B cell (primary cell): ENCODE results near the gene KCNF1. TPM values are rescaled to one million over a fixed set of nuclear protein-coding genes. Genes with fewer than 3 reads are reported as not detected.

Experiments used
- ATAC-seq: fragments of 200-7000 bp; cut with Tn5 transposase; one replicate; pipeline ENCODE4 v1.10.0; 2021; ENCODE audit warnings: low read depth, mild to moderate bottlenecking, moderate number of reproducible peaks, moderate library complexity
- CTCF ChIA-PET: fragments of 350-600 bp; sonication (Branson Sonifier 250); formaldehyde crosslinking; loops from one replicate; lab custom pipeline; 2021; ENCODE audit warnings: antibody characterized with exemption, inconsistent platforms; lab: Charles Lee
- POLR2A ChIA-PET: fragments of 350-600 bp; sonication (Branson Sonifier 250); formaldehyde crosslinking; loops from one replicate; lab custom pipeline; 2021; ENCODE audit warnings: antibody characterized with exemption; lab: Charles Lee
- DNase-seq: peaks from one replicate; pipeline ENCODE4 v3.0.0; 2013
- H2AFZ ChIP-seq: 2 replicates; pipeline ENCODE4 v1.6.1; 2012; ENCODE audit warnings: mild to moderate bottlenecking, low read depth, low read length; ENCODE audit not compliant: insufficient read depth, poor library complexity, severe bottlenecking
- H3K27ac ChIP-seq, 2 donors: 1 replicate in 1 of 2; 2 replicates in 1 of 2; pipeline ENCODE4 v1.5.1; 2012 to 2013; ENCODE audit warnings: low read length in 2 of 2, mild to moderate bottlenecking in 2 of 2, moderate library complexity in 1 of 2
- H3K27me3 ChIP-seq, 4 experiments: fragments of 200-600 bp in 1 of 4; sonication (generic) in 1 of 4; replicated peaks in 1 of 4; 1 replicate in 2 of 4; 2 replicates in 2 of 4; pipeline versions ENCODE4 v1.6.1 to v1.7.0; 2013 to 2016; ENCODE audit warnings: low read length in 3 of 4, mild to moderate bottlenecking in 2 of 4, mixed read lengths in 1 of 4, moderate library complexity in 1 of 4; ENCODE audit not compliant: insufficient read depth in 4 of 4, control insufficient read depth in 3 of 4; ENCODE audit errors: control extremely low read depth in 1 of 4
- H3K36me3 ChIP-seq, 2 experiments: replicated peaks in 1 of 2; 1 replicate in 1 of 2; 2 replicates in 1 of 2; pipeline versions ENCODE4 v1.6.1 to v1.7.1; 2013; ENCODE audit warnings: low read length in 1 of 2; ENCODE audit not compliant: insufficient read depth in 2 of 2, control insufficient read depth in 1 of 2; ENCODE audit errors: control extremely low read depth in 1 of 2, extremely low read depth in 1 of 2
- H3K4me1 ChIP-seq, 2 donors: fragments of 200-600 bp in 1 of 2; sonication (generic) in 1 of 2; 1 replicate in 1 of 2; 2 replicates in 1 of 2; pipeline versions ENCODE4 v1.5.1 to v1.6.1; 2013 to 2017; ENCODE audit warnings: low read length in 2 of 2; ENCODE audit not compliant: control insufficient read depth in 2 of 2, insufficient read depth in 2 of 2
- H3K4me2 ChIP-seq: replicated peaks from 2 replicates; pipeline ENCODE3; 2012; ENCODE audit warnings: mild to moderate bottlenecking, low read depth, low read length; ENCODE audit not compliant: poor library complexity, severe bottlenecking
- H3K4me3 ChIP-seq, 5 experiments: fragments of 200-600 bp in 1 of 5; sonication (generic) in 1 of 5; 1 replicate in 3 of 5; 2 replicates in 2 of 5; pipeline versions ENCODE4 v1.5.1 to v1.7.0; 2011 to 2016; ENCODE audit warnings: low read length in 4 of 5, mild to moderate bottlenecking in 4 of 5, low read depth in 2 of 5, control low read depth in 1 of 5, moderate library complexity in 1 of 5; ENCODE audit not compliant: insufficient read depth in 1 of 5; ENCODE audit errors: control extremely low read depth in 1 of 5, extremely low read depth in 1 of 5
- H3K79me2 ChIP-seq: fragments of 200-600 bp; sonication (generic); one replicate; pipeline ENCODE4 v1.6.0; 2016; ENCODE audit warnings: low read length; ENCODE audit not compliant: control insufficient read depth, insufficient read depth
- H3K9ac ChIP-seq: fragments of 200-600 bp; sonication (generic); 2 replicates; pipeline ENCODE4 v1.6.1; 2017; ENCODE audit warnings: mild to moderate bottlenecking, low read length, moderate library complexity
- H3K9me3 ChIP-seq, 3 donors: one replicate each; pipeline versions ENCODE4 v1.6.1 to v1.7.1; 2013; ENCODE audit warnings: low read length in 2 of 3; ENCODE audit not compliant: control insufficient read depth in 2 of 3, insufficient read depth in 1 of 3; ENCODE audit errors: control extremely low read depth in 1 of 3
- H4K20me1 ChIP-seq: 2 replicates; pipeline ENCODE4 v1.6.0; 2012; ENCODE audit warnings: mild to moderate bottlenecking, low read length; ENCODE audit not compliant: insufficient read depth, control insufficient read depth, poor library complexity, severe bottlenecking
- H3K27ac Mint-ChIP-seq: one replicate; pipeline ENCODE4 v1.8.0; 2021; ENCODE audit warnings: mixed read lengths
- H3K27me3 Mint-ChIP-seq: one replicate; pipeline ENCODE4 v1.8.0; 2021; ENCODE audit warnings: mixed read lengths
- H3K4me1 Mint-ChIP-seq: one replicate; pipeline ENCODE4 v1.8.0; 2021; ENCODE audit warnings: mixed read lengths
- H3K4me3 Mint-ChIP-seq: one replicate; pipeline ENCODE4 v1.8.0; 2021; ENCODE audit warnings: mixed read lengths
- H3K9me3 Mint-ChIP-seq: one replicate; pipeline ENCODE4 v1.8.0; 2022; ENCODE audit warnings: mixed read lengths; ENCODE audit not compliant: insufficient read depth
- EZH2 ChIP-seq: IDR thresholded peaks from 2 replicates; pipeline ENCODE4 v1.6.1; 2012; ENCODE audit warnings: borderline replicate concordance, low read depth, mild to moderate bottlenecking, moderate library complexity, low read length; ENCODE audit not compliant: insufficient read depth, poor library complexity, severe bottlenecking
- WGBS: methylation state at CpG from one replicate; pipeline ENCODE4 v1.1.5; 2013; ENCODE audit warnings: missing lambda C conversion rate; ENCODE audit not compliant: insufficient coverage; 5-methylcytosine and 5-hydroxymethylcytosine counted together
- intact Hi-C: fragments of 100-400 bp; cut with micrococcal nuclease; formaldehyde crosslinking; loops from one replicate; pipeline ENCODE4 v1.10.0; 2022
- polyA plus RNA-seq: library from polyadenylated mRNA; depleted of rRNA; stranded (reverse); fragments of >200 nt; gene quantifications from 2 replicates; pipeline ENCODE4 v1.2.3, GENCODE V29; 2012
- total RNA-seq, 2 donors: library from RNA; stranded (reverse); fragments of 120-200 nt in 1 of 2; gene quantifications; 1 replicate in 1 of 2; 2 replicates in 1 of 2; pipeline versions ENCODE4 v1.2.3 to v1.2.4, GENCODE V29; 2013 to 2022
- TF ChIP-seq, protein P1 (sequence below): fragments of 200-600 bp; IDR thresholded peaks from one replicate; pipeline ENCODE4 v1.8.0; 2022; ENCODE audit warnings: antibody characterized with exemption, mild to moderate bottlenecking

Gene KCNF1
- total and polyA plus RNA-seq, 2 donors (not counting 1 experiment from before 2014, with no cell fraction given), result not detected

DNA sequence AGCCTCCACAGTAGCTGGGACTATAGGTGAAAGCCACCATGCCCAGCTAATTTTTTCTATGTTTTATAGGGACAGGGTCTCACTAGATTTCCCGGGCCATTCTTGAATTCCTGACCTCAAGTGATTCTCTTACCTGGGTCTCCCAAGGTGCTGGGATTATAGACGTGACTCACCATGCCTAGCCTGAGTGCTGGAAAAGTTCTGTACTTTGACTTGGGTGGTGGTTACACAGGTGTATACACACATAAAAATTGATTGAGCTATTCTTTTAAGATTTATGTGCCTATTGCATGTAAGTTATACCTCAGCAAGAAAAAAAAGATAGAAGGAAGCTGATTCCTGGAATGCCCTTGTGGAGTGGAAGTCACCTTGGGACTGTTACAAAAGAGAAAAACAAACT lies 34.8 kb upstream of the KCNF1 start:
- DNase-seq (no peak), ATAC-seq (no peak)
- no peak overlapping the region for H3K27ac ChIP-seq
- no peak overlapping the region for H3K4me2 ChIP-seq
- Mint-ChIP-seq H3K4me3 (no peak overlapping the region), H3K27ac (no peak overlapping the region), H3K27me3 (peaks cover 34% of the 10 kb centered on the region), H3K9me3 (peaks cover 4% of the 10 kb centered on the region), H3K4me1 (no peaks in the 10 kb centered on the region)
- intact Hi-C loops, result no loop called here
- H3K9ac ChIP-seq, result no peak overlapping the region
- no peaks in the 10 kb centered on the region for H3K36me3 ChIP-seq
- H4K20me1 ChIP-seq, result no peaks in the 10 kb centered on the region
- ChIA-PET POLR2A (no interaction called here), CTCF (no interaction called here)
- H3K9me3 ChIP-seq, result no peaks in the 10 kb centered on the region
- no peaks in the 10 kb centered on the region for H3K4me1 ChIP-seq
- H2AFZ ChIP-seq, result no peak overlapping the region
- TF ChIP-seq EZH2, result no peak
- TF ChIP-seq, protein P1, sequence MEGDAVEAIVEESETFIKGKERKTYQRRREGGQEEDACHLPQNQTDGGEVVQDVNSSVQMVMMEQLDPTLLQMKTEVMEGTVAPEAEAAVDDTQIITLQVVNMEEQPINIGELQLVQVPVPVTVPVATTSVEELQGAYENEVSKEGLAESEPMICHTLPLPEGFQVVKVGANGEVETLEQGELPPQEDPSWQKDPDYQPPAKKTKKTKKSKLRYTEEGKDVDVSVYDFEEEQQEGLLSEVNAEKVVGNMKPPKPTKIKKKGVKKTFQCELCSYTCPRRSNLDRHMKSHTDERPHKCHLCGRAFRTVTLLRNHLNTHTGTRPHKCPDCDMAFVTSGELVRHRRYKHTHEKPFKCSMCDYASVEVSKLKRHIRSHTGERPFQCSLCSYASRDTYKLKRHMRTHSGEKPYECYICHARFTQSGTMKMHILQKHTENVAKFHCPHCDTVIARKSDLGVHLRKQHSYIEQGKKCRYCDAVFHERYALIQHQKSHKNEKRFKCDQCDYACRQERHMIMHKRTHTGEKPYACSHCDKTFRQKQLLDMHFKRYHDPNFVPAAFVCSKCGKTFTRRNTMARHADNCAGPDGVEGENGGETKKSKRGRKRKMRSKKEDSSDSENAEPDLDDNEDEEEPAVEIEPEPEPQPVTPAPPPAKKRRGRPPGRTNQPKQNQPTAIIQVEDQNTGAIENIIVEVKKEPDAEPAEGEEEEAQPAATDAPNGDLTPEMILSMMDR, result no peak
- peaks cover 0 to 8% (median 0%) of the 10 kb centered on the region in 4 experiments for H3K27me3 ChIP-seq
- no peak overlapping the region for H3K4me3 ChIP-seq
- 100% methylated on average over 1 of the region's 2 CpGs for WGBS
- H3K79me2 ChIP-seq, result no peaks in the 10 kb centered on the region

DNA sequence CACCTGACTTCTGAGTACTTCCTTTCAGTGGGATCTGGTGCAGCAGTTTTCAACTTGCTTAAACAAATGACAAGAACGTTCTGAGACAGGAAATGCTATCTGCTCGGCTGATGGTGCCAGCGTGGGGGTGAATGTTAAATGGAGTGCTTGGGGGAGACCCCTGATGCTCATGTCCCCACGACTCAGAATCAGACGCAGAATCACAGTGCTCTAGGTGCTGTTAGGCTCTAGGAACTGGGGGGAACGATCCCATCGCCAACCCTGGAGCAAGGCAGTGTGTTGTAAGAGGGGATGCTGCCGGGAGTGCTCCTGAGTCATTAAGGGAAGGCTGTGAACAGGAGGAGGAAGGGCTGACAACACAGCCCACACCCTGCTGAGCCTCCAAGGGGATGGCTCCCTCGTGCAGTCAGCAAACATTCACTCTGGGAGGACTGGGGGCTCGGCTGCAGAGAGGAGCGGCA lies 34.1 kb upstream of the KCNF1 start:
- H2AFZ ChIP-seq, result no peak overlapping the region
- no peak for ATAC-seq
- Mint-ChIP-seq H3K4me1 (no peaks in the 10 kb centered on the region), H3K4me3 (no peak overlapping the region), H3K27ac (no peak overlapping the region), H3K27me3 (peaks cover 34% of the 10 kb centered on the region), H3K9me3 (no peaks in the 10 kb centered on the region)
- H3K4me2 ChIP-seq, result no peak overlapping the region
- H3K27me3 ChIP-seq, result peaks cover 0 to 8% (median 0%) of the 10 kb centered on the region in 4 experiments
- WGBS, result 46% methylated on average over 11 of the region's 11 CpGs
- no peak overlapping the region for H3K4me3 ChIP-seq
- no peak overlapping the region for H3K9ac ChIP-seq
- no peaks in the 10 kb centered on the region for H3K9me3 ChIP-seq
- H3K79me2 ChIP-seq, result no peaks in the 10 kb centered on the region
- CTCF ChIA-PET, result no interaction called here
- no peaks in the 10 kb centered on the region for H3K4me1 ChIP-seq
- intact Hi-C loops, result no loop called here
- H4K20me1 ChIP-seq, result no peaks in the 10 kb centered on the region
- DNase-seq, result no peak
- no peaks in the 10 kb centered on the region for H3K36me3 ChIP-seq
- H3K27ac ChIP-seq, result no peak overlapping the region
- TF ChIP-seq, protein P1, result no peak
- TF ChIP-seq EZH2, result no peak
- POLR2A ChIA-PET, result no interaction called here
